Measurements from ENCODE around the gene TRPM5.

- TF ChIP-seq CTCF (optimal IDR thresholded peaks at IDR 0.05 in 1 of 3, IDR thresholded peaks at IDR 0.05 in 1 of 3, conservative IDR thresholded peaks at IDR 0.05 in 1 of 3; ENCODE audit: extremely low read depth in 1 of 3, insufficient read depth in 2 of 3, low read length in 3 of 3): no peak
- TF ChIP-seq EZH2 (IDR thresholded peaks at IDR 0.05; ENCODE audit: low read length): no peak
Measured at GRCh38 chr11:2477254-2477653, 32.9 kb upstream of the TRPM5 start.
